ENCODE results near the gene KLF15.

The KLF15 gene

GRCh38 chr3:126357295-126358037, at the start of gene KLF15:
Gene KLF15, minus strand, starts transcription at chr3:126357408. Its CDS starts 4,486 bp downstream, at chr3:126352922.
- DNase-seq (ENCODE audit: low spot score), result peak; percentile 72

GRCh38 chr3:126406389-126407296, 49.4 kb upstream of the KLF15 start:
- DNase-seq (ENCODE audit: low spot score), result no peak

- DNase-seq (ENCODE audit: low spot score), result no peak
These were observed 45.6 kb upstream of the KLF15 start for GRCh38 chr3:126402666-126403302.

- DNase-seq (ENCODE audit: low spot score), result no peak
These were observed 45.0 kb upstream of the KLF15 start for GRCh38 chr3:126402178-126402577.

GRCh38 chr3:126401611-126402160, 44.5 kb upstream of the KLF15 start:
- no peak for DNase-seq (ENCODE audit: low spot score)

- DNase-seq (ENCODE audit: low spot score), result no peak
These were observed 42.5 kb upstream of the KLF15 start for GRCh38 chr3:126399756-126400155.

GRCh38 chr3:126399351-126399735, 42.1 kb upstream of the KLF15 start:
- DNase-seq (ENCODE audit: low spot score), result no peak

GRCh38 chr3:126398423-126399350, 41.5 kb upstream of the KLF15 start:
- DNase-seq (ENCODE audit: low spot score), result no peak

- DNase-seq (ENCODE audit: low spot score), result no peak
These were observed 40.6 kb upstream of the KLF15 start for GRCh38 chr3:126397610-126398422.

- no peak for DNase-seq (ENCODE audit: low spot score)
These were observed 39.3 kb upstream of the KLF15 start for GRCh38 chr3:126396536-126396935.

GRCh38 chr3:126395846-126396513, 38.8 kb upstream of the KLF15 start:
- DNase-seq (ENCODE audit: low spot score), result no peak

GRCh38 chr3:126394977-126395321, 37.7 kb upstream of the KLF15 start:
- DNase-seq (ENCODE audit: low spot score), result no peak

GRCh38 chr3:126394179-126394976, 37.2 kb upstream of the KLF15 start, which contains the start of gene CFAP100:
Gene CFAP100, plus strand, starts transcription at chr3:126394909. Its CDS starts 1,092 bp downstream, at chr3:126396001.
- DNase-seq (ENCODE audit: low spot score), result no peak

GRCh38 chr3:126393563-126393962, 36.4 kb upstream of the KLF15 start:
- no peak for DNase-seq (ENCODE audit: low spot score)

GRCh38 chr3:126392246-126392645, 35.0 kb upstream of the KLF15 start:
- DNase-seq (ENCODE audit: low spot score), result no peak

- no peak for DNase-seq (ENCODE audit: low spot score)
These were observed 34.4 kb upstream of the KLF15 start for GRCh38 chr3:126391631-126392030.

GRCh38 chr3:126390751-126391150, 33.5 kb upstream of the KLF15 start:
- no peak for DNase-seq (ENCODE audit: low spot score)

GRCh38 chr3:126390201-126390600, 33.0 kb upstream of the KLF15 start:
- no peak for DNase-seq (ENCODE audit: low spot score)

GRCh38 chr3:126389794-126390146, 32.6 kb upstream of the KLF15 start:
- no peak for DNase-seq (ENCODE audit: low spot score)
